ENCODE results near the gene ZNF19.
A peak's percentile ranks its signal among the peaks of the same experiment; 100 is the strongest.

Gene ZNF19

GRCh38 chr16:71441348-71442050, 47.6 kb downstream of the ZNF19 start:
- no peaks in the 10 kb centered on the region for H3K36me3 ChIP-seq (ENCODE audit: control insufficient read depth in 1 of 2, insufficient read depth in 2 of 2, low read length in 2 of 2)
- H2AK5ac ChIP-seq (ENCODE audit: low read length): no peak overlapping the region
- H2BK5ac ChIP-seq (ENCODE audit: low read depth, low read length, poor library complexity): no peak overlapping the region

GRCh38 chr16:71440669-71441347, 48.3 kb downstream of the ZNF19 start:
- no peak overlapping the region for H2AK5ac ChIP-seq (ENCODE audit: low read length)
- H2BK120ac ChIP-seq (ENCODE audit: insufficient read depth, low read length, poor library complexity): no peak overlapping the region
- H2BK5ac ChIP-seq (ENCODE audit: low read depth, low read length, poor library complexity): no peak overlapping the region
- peak; percentile 20 to 48 for DNase-seq
- no peak overlapping the region for H4K12ac ChIP-seq (ENCODE audit: low read depth, low read length)
- H3K4me1 ChIP-seq (ENCODE audit: control insufficient read depth in 1 of 2, insufficient read depth in 2 of 2, low read length in 2 of 2): peaks cover 1 to 2% of the 10 kb centered on the region in 2 experiments
- no peak overlapping the region for H3K4me3 ChIP-seq (ENCODE audit: low read depth, low read length)
- no peak overlapping the region for H3K23ac ChIP-seq (ENCODE audit: low read length)
- peaks cover 3% of the 10 kb centered on the region for H3K79me1 ChIP-seq (ENCODE audit: low read length)
- no peaks in the 10 kb centered on the region for H3K36me3 ChIP-seq (ENCODE audit: control insufficient read depth in 1 of 2, insufficient read depth in 2 of 2, low read length in 2 of 2)
- no peak overlapping the region for H3K18ac ChIP-seq (ENCODE audit: low read length)
- H4K91ac ChIP-seq (ENCODE audit: low read depth, low read length): no peak overlapping the region
- no peak overlapping the region for H3K4ac ChIP-seq (ENCODE audit: low read depth, low read length)
- H2AFZ ChIP-seq (ENCODE audit: insufficient read depth, low read length, poor library complexity): no peak overlapping the region
- no peak overlapping the region for H4K8ac ChIP-seq (ENCODE audit: low read depth, low read length)
- H3K9me3 ChIP-seq (ENCODE audit: insufficient read depth, low read depth, low read length): peaks cover 12% of the 10 kb centered on the region
- H3K27ac ChIP-seq (ENCODE audit: low read depth, low read length): no peak overlapping the region
- no peak overlapping the region for H3K4me2 ChIP-seq (ENCODE audit: low read length)
- no CpG with 5 or more reads among the region's 25 CpGs for WGBS (ENCODE audit: extremely low coverage, insufficient coverage, insufficient read length)
- H3K14ac ChIP-seq (ENCODE audit: low read length): no peak overlapping the region
- H2BK12ac ChIP-seq (ENCODE audit: low read length): no peak overlapping the region
- no peaks in the 10 kb centered on the region for H3K27me3 ChIP-seq (ENCODE audit: insufficient read depth, low read length)
- no peaks in the 10 kb centered on the region for H3K79me2 ChIP-seq (ENCODE audit: control insufficient read depth, insufficient read depth, low read length, poor library complexity)
- no peak overlapping the region for H3K9ac ChIP-seq (ENCODE audit: low read length)

More at GRCh38 chr16:71441348-71442050, 47.6 kb downstream of the ZNF19 start:
- H3K4me2 ChIP-seq (ENCODE audit: low read length): no peak overlapping the region
- no peak overlapping the region for H2AFZ ChIP-seq (ENCODE audit: insufficient read depth, low read length, poor library complexity)
- H3K4me3 ChIP-seq (ENCODE audit: low read depth, low read length): no peak overlapping the region
- no peak overlapping the region for H4K8ac ChIP-seq (ENCODE audit: low read depth, low read length)
- no peak overlapping the region for H2BK120ac ChIP-seq (ENCODE audit: insufficient read depth, low read length, poor library complexity)
- WGBS (ENCODE audit: extremely low coverage, insufficient coverage, insufficient read length): no CpG with 5 or more reads among the region's 71 CpGs
- H3K23ac ChIP-seq (ENCODE audit: low read length): no peak overlapping the region
- peaks cover 1 to 2% of the 10 kb centered on the region in 2 experiments for H3K4me1 ChIP-seq (ENCODE audit: control insufficient read depth in 1 of 2, insufficient read depth in 2 of 2, low read length in 2 of 2)
- H4K12ac ChIP-seq (ENCODE audit: low read depth, low read length): no peak overlapping the region
- H3K79me1 ChIP-seq (ENCODE audit: low read length): peaks cover 3% of the 10 kb centered on the region
- H3K14ac ChIP-seq (ENCODE audit: low read length): no peak overlapping the region
- no peak overlapping the region for H2BK12ac ChIP-seq (ENCODE audit: low read length)
- peaks cover 12% of the 10 kb centered on the region for H3K9me3 ChIP-seq (ENCODE audit: insufficient read depth, low read depth, low read length)
- H3K79me2 ChIP-seq (ENCODE audit: control insufficient read depth, insufficient read depth, low read length, poor library complexity): no peaks in the 10 kb centered on the region
- H3K4ac ChIP-seq (ENCODE audit: low read depth, low read length): no peak overlapping the region
- no peaks in the 10 kb centered on the region for H3K27me3 ChIP-seq (ENCODE audit: insufficient read depth, low read length)
- H4K91ac ChIP-seq (ENCODE audit: low read depth, low read length): no peak overlapping the region
- peak; percentile 81 to 85 for DNase-seq
- H3K18ac ChIP-seq (ENCODE audit: low read length): no peak overlapping the region
- no peak overlapping the region for H3K27ac ChIP-seq (ENCODE audit: low read depth, low read length)
- no peak overlapping the region for H3K9ac ChIP-seq (ENCODE audit: low read length)

GRCh38 chr16:71439523-71439922, 49.6 kb downstream of the ZNF19 start:
- no peak overlapping the region for H3K18ac ChIP-seq (ENCODE audit: low read length)
- H2AK5ac ChIP-seq (ENCODE audit: low read length): no peak overlapping the region
- H3K4ac ChIP-seq (ENCODE audit: low read depth, low read length): no peak overlapping the region
- H3K79me2 ChIP-seq (ENCODE audit: control insufficient read depth, insufficient read depth, low read length, poor library complexity): no peaks in the 10 kb centered on the region
- H3K4me3 ChIP-seq (ENCODE audit: low read depth, low read length): no peak overlapping the region
- no peaks in the 10 kb centered on the region for H3K36me3 ChIP-seq (ENCODE audit: control insufficient read depth in 1 of 2, insufficient read depth in 2 of 2, low read length in 2 of 2)
- no peak for DNase-seq
- no peak overlapping the region for H4K8ac ChIP-seq (ENCODE audit: low read depth, low read length)
- H2BK12ac ChIP-seq (ENCODE audit: low read length): no peak overlapping the region
- H2AFZ ChIP-seq (ENCODE audit: insufficient read depth, low read length, poor library complexity): no peak overlapping the region
- no peak overlapping the region for H4K12ac ChIP-seq (ENCODE audit: low read depth, low read length)
- no peak overlapping the region for H4K91ac ChIP-seq (ENCODE audit: low read depth, low read length)
- H3K9ac ChIP-seq (ENCODE audit: low read length): no peak overlapping the region
- no peaks in the 10 kb centered on the region for H3K27me3 ChIP-seq (ENCODE audit: insufficient read depth, low read length)
- H2BK120ac ChIP-seq (ENCODE audit: insufficient read depth, low read length, poor library complexity): no peak overlapping the region
- H3K79me1 ChIP-seq (ENCODE audit: low read length): peaks cover 3% of the 10 kb centered on the region
- no CpG with 5 or more reads among the region's 3 CpGs for WGBS (ENCODE audit: extremely low coverage, insufficient coverage, insufficient read length)
- no peak overlapping the region for H3K23ac ChIP-seq (ENCODE audit: low read length)
- H3K4me2 ChIP-seq (ENCODE audit: low read length): no peak overlapping the region
- H3K4me1 ChIP-seq (ENCODE audit: control insufficient read depth in 1 of 2, insufficient read depth in 2 of 2, low read length in 2 of 2): peaks cover 1 to 2% of the 10 kb centered on the region in 2 experiments
- H2BK5ac ChIP-seq (ENCODE audit: low read depth, low read length, poor library complexity): no peak overlapping the region
- H3K27ac ChIP-seq (ENCODE audit: low read depth, low read length): no peak overlapping the region
- H3K14ac ChIP-seq (ENCODE audit: low read length): no peak overlapping the region
- H3K9me3 ChIP-seq (ENCODE audit: insufficient read depth, low read depth, low read length): peaks cover 10% of the 10 kb centered on the region

- Histone ChIP-seq H4K8ac (ENCODE audit: low read depth, low read length) (no peak overlapping the region), H4K12ac (ENCODE audit: low read depth, low read length) (no peak overlapping the region), H3K23ac (ENCODE audit: low read length) (no peak overlapping the region), H3K4ac (ENCODE audit: low read depth, low read length) (no peak overlapping the region), H3K79me1 (ENCODE audit: low read length) (peaks cover 3% of the 10 kb centered on the region), H2BK12ac (ENCODE audit: low read length) (no peak overlapping the region), H3K9ac (ENCODE audit: low read length) (no peak overlapping the region), H3K27ac (ENCODE audit: low read depth, low read length) (no peak overlapping the region), H4K91ac (ENCODE audit: low read depth, low read length) (no peak overlapping the region), H3K14ac (ENCODE audit: low read length) (no peak overlapping the region), H3K36me3 (ENCODE audit: control insufficient read depth in 1 of 2, insufficient read depth in 2 of 2, low read length in 2 of 2) (no peaks in the 10 kb centered on the region), H3K4me2 (ENCODE audit: low read length) (no peak overlapping the region), H3K27me3 (ENCODE audit: insufficient read depth, low read length) (no peaks in the 10 kb centered on the region), H3K18ac (ENCODE audit: low read length) (no peak overlapping the region), H3K9me3 (ENCODE audit: insufficient read depth, low read depth, low read length) (peaks cover 5% of the 10 kb centered on the region), H3K4me3 (ENCODE audit: low read depth, low read length) (no peak overlapping the region), H3K79me2 (ENCODE audit: control insufficient read depth, insufficient read depth, low read length, poor library complexity) (no peaks in the 10 kb centered on the region), H2BK120ac (ENCODE audit: insufficient read depth, low read length, poor library complexity) (no peak overlapping the region), H3K4me1 (ENCODE audit: control insufficient read depth in 1 of 2, insufficient read depth in 2 of 2, low read length in 2 of 2) (peaks cover 1 to 2% of the 10 kb centered on the region in 2 experiments), H2BK5ac (ENCODE audit: low read depth, low read length, poor library complexity) (no peak overlapping the region), H2AFZ (ENCODE audit: insufficient read depth, low read length, poor library complexity) (no peak overlapping the region), H2AK5ac (ENCODE audit: low read length) (no peak overlapping the region)
- no peak for DNase-seq
- no CpG with 5 or more reads among the region's 7 CpGs for WGBS (ENCODE audit: extremely low coverage, insufficient coverage, insufficient read length)
These were observed 52.7 kb downstream of the ZNF19 start for GRCh38 chr16:71436473-71436872.

Data from trophoblast cell (in vitro differentiated cells and primary cell).